ENCODE measurements around the gene ATOSB. TPM values are rescaled to one million over a fixed set of nuclear protein-coding genes. Genes with fewer than 3 reads are reported as not detected.

The ATOSB gene, protein sequence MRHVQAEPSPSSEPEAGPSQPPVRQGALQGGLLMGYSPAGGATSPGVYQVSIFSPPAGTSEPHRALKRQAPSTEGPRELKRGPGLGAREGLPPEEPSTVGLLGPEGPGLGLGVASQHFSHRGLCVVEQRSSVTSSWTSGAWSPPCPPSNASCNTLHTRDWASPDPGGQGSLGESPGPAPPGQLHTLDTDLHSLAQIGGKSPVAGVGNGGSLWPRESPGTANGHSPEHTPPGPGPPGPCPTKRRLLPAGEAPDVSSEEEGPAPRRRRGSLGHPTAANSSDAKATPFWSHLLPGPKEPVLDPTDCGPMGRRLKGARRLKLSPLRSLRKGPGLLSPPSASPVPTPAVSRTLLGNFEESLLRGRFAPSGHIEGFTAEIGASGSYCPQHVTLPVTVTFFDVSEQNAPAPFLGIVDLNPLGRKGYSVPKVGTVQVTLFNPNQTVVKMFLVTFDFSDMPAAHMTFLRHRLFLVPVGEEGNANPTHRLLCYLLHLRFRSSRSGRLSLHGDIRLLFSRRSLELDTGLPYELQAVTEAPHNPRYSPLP
- 26.8 and 30.3 TPM in 2 replicates for total RNA-seq
- long read RNA-seq, partial matches to known transcripts, result 5 of 9 reads
- long read RNA-seq, other reads (novel, unspliced or antisense), result 3 of 9 reads

DNA sequence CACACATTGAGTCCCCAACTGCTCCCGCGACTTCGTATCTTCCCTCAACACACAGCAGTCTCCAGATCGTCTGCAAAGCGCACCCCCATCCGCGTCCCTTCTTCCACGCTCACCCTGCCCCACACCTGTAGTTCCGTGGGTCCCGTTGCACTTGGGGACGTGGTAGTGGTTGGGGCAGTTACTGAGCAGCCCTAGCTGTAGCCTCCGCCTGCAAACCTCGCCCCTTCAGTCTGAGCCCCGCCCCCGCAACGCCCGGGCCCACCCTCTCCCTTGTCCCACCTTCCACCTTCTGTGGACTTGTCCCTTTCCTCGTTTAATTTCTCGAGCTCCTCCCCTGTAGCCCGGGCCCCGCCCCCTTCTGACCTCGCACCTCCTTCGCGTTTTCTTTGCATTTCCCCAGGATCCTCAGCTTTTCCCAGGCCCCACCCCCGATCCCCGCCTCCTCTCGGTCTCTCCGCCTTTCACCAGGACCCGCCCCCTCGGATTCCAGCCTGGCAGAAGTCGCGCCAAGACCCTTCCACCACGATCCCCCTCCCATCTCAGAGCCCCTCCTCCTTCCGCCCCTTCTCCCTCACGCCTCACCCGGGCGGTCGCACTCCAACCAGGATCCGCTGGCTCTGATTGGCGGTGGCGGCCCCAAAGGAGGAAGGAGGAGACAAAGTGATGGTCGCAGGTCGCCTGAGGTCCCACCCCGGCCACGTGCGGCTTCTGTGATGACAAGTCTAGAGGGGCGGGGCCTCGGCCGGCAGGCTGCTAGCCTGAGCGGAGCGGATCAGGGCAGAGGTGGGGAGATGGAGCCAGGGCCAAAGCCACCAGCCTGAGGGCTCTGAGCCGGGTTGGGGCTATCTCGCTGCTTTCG is at the start of gene ATOSB:
Gene ATOSB, minus strand, starts transcription at position 183 of the 859 bp plus-strand sequence. CDS start 7,588 bp downstream, outside the sequence.
- H3K27me3 Mint-ChIP-seq (ENCODE audit: unreplicated experiment), result peaks cover 2% of the 10 kb centered on the region
- H3K27ac Mint-ChIP-seq (ENCODE audit: unreplicated experiment), result peak within 1 kb of the TSS; percentile 99
- TF ChIP-seq, protein P1, sequence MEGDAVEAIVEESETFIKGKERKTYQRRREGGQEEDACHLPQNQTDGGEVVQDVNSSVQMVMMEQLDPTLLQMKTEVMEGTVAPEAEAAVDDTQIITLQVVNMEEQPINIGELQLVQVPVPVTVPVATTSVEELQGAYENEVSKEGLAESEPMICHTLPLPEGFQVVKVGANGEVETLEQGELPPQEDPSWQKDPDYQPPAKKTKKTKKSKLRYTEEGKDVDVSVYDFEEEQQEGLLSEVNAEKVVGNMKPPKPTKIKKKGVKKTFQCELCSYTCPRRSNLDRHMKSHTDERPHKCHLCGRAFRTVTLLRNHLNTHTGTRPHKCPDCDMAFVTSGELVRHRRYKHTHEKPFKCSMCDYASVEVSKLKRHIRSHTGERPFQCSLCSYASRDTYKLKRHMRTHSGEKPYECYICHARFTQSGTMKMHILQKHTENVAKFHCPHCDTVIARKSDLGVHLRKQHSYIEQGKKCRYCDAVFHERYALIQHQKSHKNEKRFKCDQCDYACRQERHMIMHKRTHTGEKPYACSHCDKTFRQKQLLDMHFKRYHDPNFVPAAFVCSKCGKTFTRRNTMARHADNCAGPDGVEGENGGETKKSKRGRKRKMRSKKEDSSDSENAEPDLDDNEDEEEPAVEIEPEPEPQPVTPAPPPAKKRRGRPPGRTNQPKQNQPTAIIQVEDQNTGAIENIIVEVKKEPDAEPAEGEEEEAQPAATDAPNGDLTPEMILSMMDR (IDR thresholded peaks at IDR 0.05), result no peak
- H3K4me3 Mint-ChIP-seq (ENCODE audit: unreplicated experiment), result peak within 1 kb of the TSS; percentile 92
- no peaks in the 10 kb centered on the region for H3K36me3 Mint-ChIP-seq (ENCODE audit: unreplicated experiment)
- H3K9me3 Mint-ChIP-seq (ENCODE audit: unreplicated experiment), result no peaks in the 10 kb centered on the region
- peaks cover 44% of the 10 kb centered on the region for H3K4me1 Mint-ChIP-seq (ENCODE audit: unreplicated experiment)
- DNase-seq (ENCODE audit: extremely low spot score, unreplicated experiment), result peak; percentile 99

DNA sequence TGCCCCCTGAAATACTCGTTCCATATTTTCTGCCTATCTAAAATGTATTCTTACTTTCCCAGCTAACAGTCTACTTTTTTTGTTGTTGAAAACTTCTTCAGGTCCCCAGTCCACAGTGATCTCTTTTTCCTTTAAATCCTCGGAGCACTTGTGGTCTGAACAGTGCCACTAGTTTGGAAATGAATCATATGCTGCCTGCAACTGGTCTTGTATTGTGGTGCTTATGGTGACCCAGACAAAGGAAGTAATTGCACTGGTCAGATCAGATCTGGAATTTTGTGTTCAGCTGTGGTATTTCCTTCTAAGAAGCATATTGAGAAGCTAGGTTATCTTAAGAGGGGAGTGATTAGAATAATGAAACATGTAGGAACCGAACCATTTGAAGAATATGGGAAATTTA is 49.0 kb upstream of the ATOSB start:
- no peaks in the 10 kb centered on the region for H3K9me3 Mint-ChIP-seq (ENCODE audit: unreplicated experiment)
- DNase-seq (ENCODE audit: extremely low spot score, unreplicated experiment), result no peak
- no peak overlapping the region for H3K27ac Mint-ChIP-seq (ENCODE audit: unreplicated experiment)
- no peak overlapping the region for H3K4me3 Mint-ChIP-seq (ENCODE audit: unreplicated experiment)
- TF ChIP-seq, protein P1 (IDR thresholded peaks at IDR 0.05), result no peak
- no peaks in the 10 kb centered on the region for H3K36me3 Mint-ChIP-seq (ENCODE audit: unreplicated experiment)
- H3K27me3 Mint-ChIP-seq (ENCODE audit: unreplicated experiment), result no peaks in the 10 kb centered on the region
- peaks cover 20% of the 10 kb centered on the region for H3K4me1 Mint-ChIP-seq (ENCODE audit: unreplicated experiment)

DNA sequence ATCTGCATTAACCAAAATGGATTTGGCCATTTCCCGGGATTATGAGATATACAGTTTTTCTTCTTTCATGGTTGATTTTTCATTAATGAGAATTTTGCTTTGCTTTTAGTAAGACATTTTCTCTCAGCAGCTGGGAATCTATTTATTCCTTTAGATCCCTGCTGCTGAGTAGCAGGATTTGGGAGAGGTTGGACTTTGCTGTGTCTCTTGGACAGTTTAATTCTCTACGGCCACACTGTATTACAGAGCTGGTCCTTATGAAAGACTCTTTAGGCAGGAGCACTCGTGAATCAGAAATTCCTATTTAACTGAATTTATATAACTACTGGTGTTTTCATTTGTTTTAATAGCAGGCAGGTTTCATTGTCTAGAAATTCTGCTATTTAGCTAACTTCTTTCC is 47.8 kb upstream of the ATOSB start:
- peaks cover 20% of the 10 kb centered on the region for H3K4me1 Mint-ChIP-seq (ENCODE audit: unreplicated experiment)
- H3K27me3 Mint-ChIP-seq (ENCODE audit: unreplicated experiment), result no peaks in the 10 kb centered on the region
- H3K27ac Mint-ChIP-seq (ENCODE audit: unreplicated experiment), result no peak overlapping the region
- TF ChIP-seq, protein P1 (IDR thresholded peaks at IDR 0.05), result no peak
- H3K9me3 Mint-ChIP-seq (ENCODE audit: unreplicated experiment), result no peaks in the 10 kb centered on the region
- no peak for DNase-seq (ENCODE audit: extremely low spot score, unreplicated experiment)
- peak overlapping the region; percentile 94 for H3K4me3 Mint-ChIP-seq (ENCODE audit: unreplicated experiment)
- H3K36me3 Mint-ChIP-seq (ENCODE audit: unreplicated experiment), result no peaks in the 10 kb centered on the region

DNA sequence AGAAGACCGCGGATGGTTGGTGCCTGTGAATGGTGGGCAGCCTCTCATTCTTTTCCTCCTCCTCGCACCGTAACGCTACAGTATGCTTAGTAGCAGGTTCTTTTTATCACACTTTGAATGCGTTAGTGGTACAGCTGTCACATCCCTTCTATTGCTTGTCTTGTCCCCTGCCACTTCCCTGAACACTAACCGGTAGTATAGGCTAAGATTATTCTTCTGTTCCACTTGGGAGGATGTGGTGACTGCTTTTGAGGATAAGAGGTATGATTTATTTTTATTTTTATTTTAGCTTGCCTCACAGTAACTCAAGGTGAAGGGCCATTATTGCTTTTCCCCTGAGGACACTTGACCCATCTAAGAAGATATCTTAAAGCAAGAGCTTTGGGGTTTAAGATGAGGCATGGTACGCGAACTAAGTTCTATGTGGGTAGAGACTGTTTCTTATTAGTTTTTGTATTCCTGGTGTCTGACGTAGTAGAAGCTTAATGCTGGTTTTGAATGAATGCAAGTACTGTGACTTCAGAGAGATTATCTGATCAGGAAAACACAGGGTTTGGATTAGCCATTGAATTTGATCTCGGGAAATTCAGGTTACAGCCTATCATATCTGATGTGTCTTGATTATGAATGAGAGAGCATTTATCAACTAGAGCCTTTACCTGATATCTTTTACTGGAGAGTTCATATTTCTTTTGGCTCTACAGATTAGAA is 47.1 kb upstream of the ATOSB start:
- TF ChIP-seq, protein P1 (IDR thresholded peaks at IDR 0.05), result no peak
- DNase-seq (ENCODE audit: extremely low spot score, unreplicated experiment), result no peak
- Mint-ChIP-seq H3K36me3 (ENCODE audit: unreplicated experiment) (no peaks in the 10 kb centered on the region), H3K9me3 (ENCODE audit: unreplicated experiment) (no peaks in the 10 kb centered on the region), H3K4me1 (ENCODE audit: unreplicated experiment) (peaks cover 20% of the 10 kb centered on the region), H3K4me3 (ENCODE audit: unreplicated experiment) (peak overlapping the region; percentile 94), H3K27me3 (ENCODE audit: unreplicated experiment) (no peaks in the 10 kb centered on the region), H3K27ac (ENCODE audit: unreplicated experiment) (peak overlapping the region; percentile 87)

All from osteocyte (in vitro differentiated cells).